ENCODE results near the gene SHC3.

The SHC3 gene

GRCh38 chr9:89116805-89117192 is 61.8 kb downstream of the SHC3 start:
- no peak overlapping the region for H3K4me3 ChIP-seq (ENCODE audit: low read depth, low read length)
- no peak for DNase-seq (ENCODE audit: low read depth)
- TF ChIP-seq MAX (IDR thresholded peaks at IDR 0.05; ENCODE audit: low read depth, low read length), result no peak
- no peak for TF ChIP-seq CTCF (IDR thresholded peaks at IDR 0.05; ENCODE audit: low read depth, low read length)
- no peak for TF ChIP-seq POLR2A (IDR thresholded peaks at IDR 0.05; ENCODE audit: extremely low read depth, insufficient read length)
- no peak for TF ChIP-seq MYC (IDR thresholded peaks at IDR 0.05; ENCODE audit: low read depth, low read length)

GRCh38 chr9:89116064-89116804 is 62.4 kb downstream of the SHC3 start:
- no peak overlapping the region for H3K4me3 ChIP-seq (ENCODE audit: low read depth, low read length)
- DNase-seq (ENCODE audit: low read depth), result no peak
- TF ChIP-seq CTCF (IDR thresholded peaks at IDR 0.05; ENCODE audit: low read depth, low read length) (no peak), MAX (IDR thresholded peaks at IDR 0.05; ENCODE audit: low read depth, low read length) (no peak), POLR2A (IDR thresholded peaks at IDR 0.05; ENCODE audit: extremely low read depth, insufficient read length) (no peak), MYC (IDR thresholded peaks at IDR 0.05; ENCODE audit: low read depth, low read length) (no peak)

- no peak overlapping the region for H3K4me3 ChIP-seq (ENCODE audit: low read depth, low read length)
- TF ChIP-seq MAX (IDR thresholded peaks at IDR 0.05; ENCODE audit: low read depth, low read length), result no peak
- TF ChIP-seq MYC (IDR thresholded peaks at IDR 0.05; ENCODE audit: low read depth, low read length), result no peak
- TF ChIP-seq POLR2A (IDR thresholded peaks at IDR 0.05; ENCODE audit: extremely low read depth, insufficient read length), result no peak
- TF ChIP-seq CTCF (IDR thresholded peaks at IDR 0.05; ENCODE audit: low read depth, low read length), result no peak
- DNase-seq (ENCODE audit: low read depth), result no peak
These were observed 63.2 kb downstream of the SHC3 start for GRCh38 chr9:89115426-89115825.

GRCh38 chr9:89114741-89115140 is 63.9 kb downstream of the SHC3 start:
- no peak for DNase-seq (ENCODE audit: low read depth)
- TF ChIP-seq MYC (IDR thresholded peaks at IDR 0.05; ENCODE audit: low read depth, low read length) (no peak), MAX (IDR thresholded peaks at IDR 0.05; ENCODE audit: low read depth, low read length) (no peak), POLR2A (IDR thresholded peaks at IDR 0.05; ENCODE audit: extremely low read depth, insufficient read length) (no peak), CTCF (IDR thresholded peaks at IDR 0.05; ENCODE audit: low read depth, low read length) (no peak)
- H3K4me3 ChIP-seq (ENCODE audit: low read depth, low read length), result no peak overlapping the region

- TF ChIP-seq CTCF (IDR thresholded peaks at IDR 0.05; ENCODE audit: low read depth, low read length) (no peak), POLR2A (IDR thresholded peaks at IDR 0.05; ENCODE audit: extremely low read depth, insufficient read length) (no peak), MAX (IDR thresholded peaks at IDR 0.05; ENCODE audit: low read depth, low read length) (no peak)
- no peak overlapping the region for H3K4me3 ChIP-seq (ENCODE audit: low read depth, low read length)
- DNase-seq (ENCODE audit: low read depth), result no peak
These were observed 64.8 kb downstream of the SHC3 start for GRCh38 chr9:89113851-89114250.

Measured in NB4 (cell line).